GM12891 (cell line): ENCODE measurements around the gene THADA.

ENCODE experiments used
- POLR2A ChIP-seq: IDR thresholded peaks from 2 replicates; pipeline ENCODE4 v1.6.1; 2011; ENCODE audit warnings: low read depth, low read length, control low read depth
- POLR2AphosphoS5 ChIP-seq: IDR thresholded peaks from 2 replicates; pipeline ENCODE4 v1.6.1; 2011; ENCODE audit warnings: low read depth, low read length, control low read depth
- TAF1 ChIP-seq: IDR thresholded peaks from 2 replicates; pipeline ENCODE4 v1.6.1; 2011; ENCODE audit warnings: low read depth, low read length, control low read depth

DNA sequence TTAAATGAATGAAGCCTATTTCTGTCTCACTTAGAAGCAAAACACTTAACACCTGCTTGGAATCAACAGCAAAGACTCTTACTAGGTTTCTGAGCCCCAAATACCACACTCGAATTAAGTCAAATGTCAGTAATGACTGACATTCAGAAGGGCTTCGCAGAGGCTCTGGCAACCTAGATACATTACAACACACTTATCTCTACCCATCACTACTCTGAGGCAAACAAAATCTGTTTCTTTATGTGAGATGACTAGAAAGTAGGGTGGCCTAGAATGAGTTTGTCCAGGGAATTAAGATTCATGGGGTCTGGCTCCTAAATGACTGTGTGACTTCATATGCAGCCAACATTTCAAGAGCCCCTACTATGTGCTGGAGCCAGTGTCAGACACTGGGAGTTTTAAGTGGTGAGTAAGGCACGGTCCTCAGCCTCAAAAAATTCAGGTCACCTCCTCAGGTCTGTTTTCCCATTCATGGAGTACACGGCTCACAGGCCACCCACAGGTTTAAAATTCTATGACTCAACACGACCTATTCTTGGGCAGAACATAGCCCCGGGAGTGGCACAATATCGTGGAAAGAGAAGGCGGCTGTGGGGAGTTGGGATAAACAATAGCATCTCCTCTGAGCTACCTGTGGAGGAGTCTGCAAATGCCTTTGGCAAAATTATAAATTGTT lies 219.2 kb downstream of the THADA start:
- TF ChIP-seq TAF1 (no peak), POLR2A (no peak), POLR2AphosphoS5 (no peak)
